Measurements from ENCODE around the gene CTRB1. TPM values are rescaled to one million over a fixed set of nuclear protein-coding genes. Genes with fewer than 3 reads are reported as not detected.

The CTRB1 gene
- total and polyA plus RNA-seq, 2 of the 13 experiments (the other 11 are each of a cell fraction or from before 2014, with no cell fraction given) = not detected

GRCh38 chr16:75256059-75256571 lies 37.3 kb downstream of the CTRB1 start (continued):
- TF ChIP-seq NFIC (IDR thresholded peaks at IDR 0.05; ENCODE audit: low read length) (no peak), ZFP37 (CRISPR knock-in tag; IDR thresholded peaks at IDR 0.05; ENCODE audit: borderline replicate concordance) (no peak), HHEX (CRISPR knock-in tag; IDR thresholded peaks at IDR 0.05) (no peak), ATF7-NPFF (CRISPR knock-in tag; IDR thresholded peaks at IDR 0.05; ENCODE audit: low read depth) (no peak), NRL (CRISPR knock-in tag; IDR thresholded peaks at IDR 0.05; ENCODE audit: borderline replicate concordance) (peak; percentile 12; the same call in 1 of the 2 replicates), CSRNP2 (CRISPR knock-in tag; conservative IDR thresholded peaks at IDR 0.05; ENCODE audit: low read depth) (no peak), ZNF580 (CRISPR knock-in tag; IDR thresholded peaks at IDR 0.05; ENCODE audit: borderline replicate concordance, low read depth) (no peak), ZNF33A (CRISPR knock-in tag; IDR thresholded peaks at IDR 0.05; ENCODE audit: borderline replicate concordance) (no peak), ZEB1 (IDR thresholded peaks at IDR 0.05; ENCODE audit: insufficient replicate concordance, low read depth) (no peak), JUN (CRISPR knock-in tag; IDR thresholded peaks at IDR 0.05) (no peak), ZNF33B (CRISPR knock-in tag; IDR thresholded peaks at IDR 0.05) (no peak), IKZF5 (CRISPR knock-in tag; IDR thresholded peaks at IDR 0.05) (0 out of 2 replicates have a peak, but pooled peaks have one; percentile 52), ZNF761 (CRISPR knock-in tag; conservative IDR thresholded peaks at IDR 0.05) (no peak), THAP9 (CRISPR knock-in tag; IDR thresholded peaks at IDR 0.05; ENCODE audit: borderline replicate concordance) (no peak), ZFP91 (CRISPR knock-in tag; IDR thresholded peaks at IDR 0.05; ENCODE audit: borderline replicate concordance) (peak; percentile 51; the same call in 1 of the 2 replicates), NCOR1 (IDR thresholded peaks at IDR 0.05; ENCODE audit: borderline replicate concordance, low read length) (no peak), ZNF674 (CRISPR knock-in tag; IDR thresholded peaks at IDR 0.05; ENCODE audit: low read depth) (no peak), PAXIP1 (CRISPR knock-in tag; conservative IDR thresholded peaks at IDR 0.05) (no peak; the same call in 1 of the 2 replicates)
